HG03457 (cell line): Measurements from ENCODE around the gene RTN4RL2.
"Not testable (repeated sequence)": the region's sequence is repeated elsewhere in the genome, so short reads cannot be mapped to it uniquely, and the experiment has no call there.

Experiments
- ATAC-seq: cut with Tn5 transposase; IDR thresholded peaks from one replicate; pipeline ENCODE4 v1.9.1; 2021; ENCODE audit warnings: moderate number of reproducible peaks; ENCODE audit not compliant: unreplicated experiment

The RTN4RL2 gene

GRCh38 chr11:57432149-57432561 is 28.2 kb upstream of the RTN4RL2 start:
- ATAC-seq = no peak

GRCh38 chr11:57432714-57433163 is 27.6 kb upstream of the RTN4RL2 start:
- no peak for ATAC-seq

GRCh38 chr11:57434640-57435546 is 25.4 kb upstream of the RTN4RL2 start:
- ATAC-seq = no peak

GRCh38 chr11:57436031-57436430 is 24.3 kb upstream of the RTN4RL2 start:
- no peak for ATAC-seq

- ATAC-seq = no peak
Measured at GRCh38 chr11:57438345-57439285, 21.7 kb upstream of the RTN4RL2 start.

GRCh38 chr11:57439786-57440185 is 20.5 kb upstream of the RTN4RL2 start:
- ATAC-seq = no peak

GRCh38 chr11:57440744-57441414 is 19.4 kb upstream of the RTN4RL2 start:
- no peak for ATAC-seq

- no peak for ATAC-seq
Measured at GRCh38 chr11:57444362-57445121, 15.8 kb upstream of the RTN4RL2 start.

- ATAC-seq = not testable (repeated sequence)
Measured at GRCh38 chr11:57445122-57445394, 15.3 kb upstream of the RTN4RL2 start.

GRCh38 chr11:57446055-57446454 is 14.3 kb upstream of the RTN4RL2 start:
- ATAC-seq = no peak

- ATAC-seq = no peak
Measured at GRCh38 chr11:57453543-57454177, 6.7 kb upstream of the RTN4RL2 start.

GRCh38 chr11:57456960-57457642 is 3.2 kb upstream of the RTN4RL2 start:
- ATAC-seq = peak; percentile 59

GRCh38 chr11:57457643-57458023 is 2.7 kb upstream of the RTN4RL2 start:
- ATAC-seq = peak; percentile 17

GRCh38 chr11:57458060-57458409 is 2.3 kb upstream of the RTN4RL2 start:
- ATAC-seq = no peak

GRCh38 chr11:57458410-57459163 is 1.7 kb upstream of the RTN4RL2 start:
- ATAC-seq = no peak

GRCh38 chr11:57459164-57460021 is 935 bp upstream of the RTN4RL2 start:
- no peak for ATAC-seq

GRCh38 chr11:57460758-57461749 is 726 bp downstream of the RTN4RL2 start:
- no peak for ATAC-seq
